Gastroesophageal sphincter (tissue), 2 donors: ENCODE measurements around the gene TMEM192.

ENCODE experiments used
- EP300 ChIP-seq: sonication (generic); formaldehyde crosslinking; IDR thresholded peaks from one replicate; pipeline ENCODE4 v1.6.1; 2017; ENCODE audit warnings: antibody characterized with exemption, mild to moderate bottlenecking
- POLR2AphosphoS5 ChIP-seq: sonication (generic); formaldehyde crosslinking; IDR thresholded peaks from one replicate; pipeline ENCODE4 v1.6.1; 2017; ENCODE audit warnings: antibody characterized with exemption

DNA sequence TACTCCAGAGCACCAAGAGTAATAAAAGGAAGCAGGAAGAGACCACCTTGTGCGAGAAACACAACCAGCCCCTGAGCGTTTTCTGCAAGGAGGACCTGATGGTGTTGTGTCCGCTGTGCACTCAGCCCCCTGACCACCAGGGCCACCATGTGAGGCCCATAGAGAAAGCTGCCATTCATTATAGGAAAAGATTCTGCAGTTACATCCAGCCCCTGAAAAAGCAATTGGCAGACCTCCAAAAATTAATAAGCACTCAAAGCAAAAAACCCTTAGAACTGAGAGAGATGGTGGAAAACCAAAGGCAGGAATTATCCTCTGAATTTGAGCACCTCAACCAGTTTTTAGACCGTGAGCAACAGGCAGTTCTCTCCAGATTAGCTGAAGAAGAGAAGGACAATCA, 53.3 kb downstream of the TMEM192 start:
- TF ChIP-seq POLR2AphosphoS5 (no peak), EP300 (no peak)
